DND-41 (cell line): ENCODE measurements around the gene FAM120A.
"Not testable (repeated sequence)": the region's sequence is repeated elsewhere in the genome, so short reads cannot be mapped to it uniquely, and the experiment has no call there.

Source experiments
- CTCF ChIP-seq: IDR thresholded peaks from 2 replicates; pipeline ENCODE4 v1.5.1; 2012; ENCODE audit warnings: borderline replicate concordance, low read length, moderate library complexity, mild to moderate bottlenecking; ENCODE audit not compliant: poor library complexity, severe bottlenecking; ENCODE audit errors: extremely low read depth
- EZH2 ChIP-seq: IDR thresholded peaks from 3 replicates; pipeline ENCODE4 v1.6.1; 2012; ENCODE audit warnings: borderline replicate concordance, low read depth, mild to moderate bottlenecking, moderate library complexity, low read length, inconsistent platforms; ENCODE audit not compliant: severe bottlenecking

GRCh38 chr9:93439301-93439700, 12.2 kb upstream of the FAM120A start:
- not testable (repeated sequence) for TF ChIP-seq CTCF, EZH2
